ENCODE data around the gene KIZ.

The KIZ gene

GRCh38 chr20:21179757-21180156, 53.9 kb downstream of the KIZ start:
- peak; percentile 40 for DNase-seq

GRCh38 chr20:21180248-21180647, 54.4 kb downstream of the KIZ start:
- no peak for DNase-seq

- DNase-seq, result no peak
Measured at GRCh38 chr20:21181028-21181427, 55.1 kb downstream of the KIZ start.

GRCh38 chr20:21182832-21183563, 57.1 kb downstream of the KIZ start:
- DNase-seq, result peak; percentile 93

- peak; percentile 35 for DNase-seq
Measured at GRCh38 chr20:21183722-21184121, 57.8 kb downstream of the KIZ start.

GRCh38 chr20:21184819-21185218, 58.9 kb downstream of the KIZ start:
- peak; percentile 38 for DNase-seq

- no peak for DNase-seq
Measured at GRCh38 chr20:21185849-21186248, 60.0 kb downstream of the KIZ start.

- DNase-seq, result no peak
Measured at GRCh38 chr20:21189761-21190523, 64.1 kb downstream of the KIZ start.

- DNase-seq, result no peak
Measured at GRCh38 chr20:21190869-21191268, 65.0 kb downstream of the KIZ start.

- peak; percentile 8 for DNase-seq
Measured at GRCh38 chr20:21191839-21192238, 66.0 kb downstream of the KIZ start.

- no peak for DNase-seq
Measured at GRCh38 chr20:21202259-21202658, 76.4 kb downstream of the KIZ start.

GRCh38 chr20:21203088-21203656, 77.3 kb downstream of the KIZ start:
- no peak for DNase-seq

- DNase-seq, result no peak
Measured at GRCh38 chr20:21206584-21206983, 80.7 kb downstream of the KIZ start.

- no peak for DNase-seq
Measured at GRCh38 chr20:21208999-21209398, 83.1 kb downstream of the KIZ start.

GRCh38 chr20:21209668-21210067, 83.8 kb downstream of the KIZ start:
- no peak for DNase-seq

- no peak for DNase-seq
Measured at GRCh38 chr20:21213691-21214090, 87.8 kb downstream of the KIZ start.

GRCh38 chr20:21214431-21214830, 88.5 kb downstream of the KIZ start:
- no peak for DNase-seq

- DNase-seq, result no peak
Measured at GRCh38 chr20:21219686-21220085, 93.8 kb downstream of the KIZ start.

- no peak for DNase-seq
Measured at GRCh38 chr20:21224217-21224616, 98.3 kb downstream of the KIZ start.

- DNase-seq, result no peak
Measured at GRCh38 chr20:21225215-21225947, 99.5 kb downstream of the KIZ start.

- DNase-seq, result no peak
Measured at GRCh38 chr20:21228511-21228910, 102.6 kb downstream of the KIZ start.

- peak; percentile 4 for DNase-seq
Measured at GRCh38 chr20:21229163-21229562, 103.3 kb downstream of the KIZ start.

GRCh38 chr20:21230220-21230619, 104.3 kb downstream of the KIZ start:
- DNase-seq, result no peak
